G401.6 (cell line): Measurements from ENCODE around the gene DENND1A.

Experiments used
- FAIRE-seq: peaks from 2 replicates; lab custom pipeline; 2012; peaks lifted over from hg19 to GRCh38; lab: Jason Lieb, UNC

DENND1A gene

GRCh38 chr9:123387686-123388085, 542.2 kb downstream of the DENND1A start:
- FAIRE-seq, result no peak

GRCh38 chr9:123383512-123384170, 546.3 kb downstream of the DENND1A start:
- FAIRE-seq, result no peak

GRCh38 chr9:123382653-123383511, 547.0 kb downstream of the DENND1A start:
- no peak for FAIRE-seq

- FAIRE-seq, result no peak
Measured at GRCh38 chr9:123380852-123381705, 548.8 kb downstream of the DENND1A start.

- no peak for FAIRE-seq
Measured at GRCh38 chr9:123378956-123379660, 550.8 kb downstream of the DENND1A start.

- FAIRE-seq, result no peak
Measured at GRCh38 chr9:123378025-123378424, 551.9 kb downstream of the DENND1A start.

- no peak for FAIRE-seq
Measured at GRCh38 chr9:123377211-123377971, 552.5 kb downstream of the DENND1A start.

- no peak for FAIRE-seq
Measured at GRCh38 chr9:123376218-123377071, 553.5 kb downstream of the DENND1A start.

GRCh38 chr9:123375469-123376132, 554.3 kb downstream of the DENND1A start:
- FAIRE-seq, result no peak

- FAIRE-seq, result no peak
Measured at GRCh38 chr9:123373946-123374345, 556.0 kb downstream of the DENND1A start.

GRCh38 chr9:123373447-123373923, 556.4 kb downstream of the DENND1A start:
- no peak for FAIRE-seq

- FAIRE-seq, result no peak
Measured at GRCh38 chr9:123372766-123373446, 557.0 kb downstream of the DENND1A start.

- no peak for FAIRE-seq
Measured at GRCh38 chr9:123371805-123372590, 557.9 kb downstream of the DENND1A start.

GRCh38 chr9:123371228-123371584, 558.7 kb downstream of the DENND1A start:
- FAIRE-seq, result no peak

GRCh38 chr9:123370526-123371227, 559.2 kb downstream of the DENND1A start:
- no peak for FAIRE-seq

- FAIRE-seq, result no peak
Measured at GRCh38 chr9:123370108-123370507, 559.8 kb downstream of the DENND1A start.

GRCh38 chr9:123369296-123369695, 560.6 kb downstream of the DENND1A start:
- no peak for FAIRE-seq
